CD8-positive, alpha-beta memory T cell (primary cell): ENCODE results near the gene GUSB. TPM values are rescaled to one million over a fixed set of nuclear protein-coding genes. Genes with fewer than 3 reads are reported as not detected.
A peak's percentile ranks its signal among the peaks of the same experiment; 100 is the strongest.
"Not testable (repeated sequence)": the region's sequence is repeated elsewhere in the genome, so short reads cannot be mapped to it uniquely, and the experiment has no call there.

Experiments
- CTCF ChIA-PET: fragments of 350-600 bp; sonication (Branson Sonifier 250); formaldehyde crosslinking; loops from one replicate; lab custom pipeline; 2021; ENCODE audit warnings: antibody characterized with exemption; lab: Charles Lee
- POLR2A ChIA-PET: fragments of 350-600 bp; sonication (Branson Sonifier 250); formaldehyde crosslinking; loops from one replicate; lab custom pipeline; 2021; ENCODE audit warnings: antibody characterized with exemption; lab: Charles Lee
- DNase-seq, 5 donors: peaks; one replicate each; pipeline versions ENCODE4 v3.0.0 to v3.0.0-alpha.2; 2020 to 2022; ENCODE audit warnings: mixed read lengths in 1 of 5
- H3K27ac ChIP-seq: one replicate; pipeline ENCODE4 v1.7.0; 2013; ENCODE audit warnings: low read depth, mild to moderate bottlenecking, low read length, moderate library complexity
- H3K27me3 ChIP-seq: 2 replicates; pipeline ENCODE4 v1.7.0; 2013; ENCODE audit warnings: low read length, mild to moderate bottlenecking; ENCODE audit not compliant: insufficient read depth, poor library complexity, severe bottlenecking
- H3K36me3 ChIP-seq: 2 replicates; pipeline ENCODE4 v1.7.0; 2013; ENCODE audit warnings: mild to moderate bottlenecking, low read length, moderate library complexity; ENCODE audit not compliant: insufficient read depth
- H3K4me1 ChIP-seq: 2 replicates; pipeline ENCODE4 v1.7.0; 2013; ENCODE audit warnings: mild to moderate bottlenecking, low read length, moderate library complexity; ENCODE audit not compliant: insufficient read depth
- H3K4me3 ChIP-seq: 2 replicates; pipeline ENCODE4 v1.7.0; 2013; ENCODE audit warnings: mild to moderate bottlenecking, low read length
- H3K9me3 ChIP-seq: 2 replicates; pipeline ENCODE4 v1.7.0; 2013; ENCODE audit warnings: mild to moderate bottlenecking, low read length
- H3K27ac Mint-ChIP-seq, 8 donors: one replicate each; pipeline ENCODE4 v1.8.0; 2020 to 2021; ENCODE audit warnings: mixed read lengths in 8 of 8, mild to moderate bottlenecking in 6 of 8, inconsistent platforms in 3 of 8, moderate library complexity in 3 of 8
- H3K27me3 Mint-ChIP-seq, 2 donors: one replicate each; pipeline ENCODE4 v1.8.0; 2020 to 2021; ENCODE audit warnings: mixed read lengths in 2 of 2, mild to moderate bottlenecking in 1 of 2, moderate library complexity in 1 of 2
- H3K36me3 Mint-ChIP-seq, 3 donors: one replicate each; pipeline ENCODE4 v1.8.0; 2020 to 2021; ENCODE audit warnings: mixed read lengths in 3 of 3, inconsistent platforms in 1 of 3, mild to moderate bottlenecking in 1 of 3
- H3K4me1 Mint-ChIP-seq, 3 donors: one replicate each; pipeline ENCODE4 v1.8.0; 2020 to 2021; ENCODE audit warnings: mixed read lengths in 3 of 3, inconsistent platforms in 1 of 3, mild to moderate bottlenecking in 1 of 3
- H3K4me3 Mint-ChIP-seq, 7 donors: one replicate each; pipeline ENCODE4 v1.8.0; 2020 to 2021; ENCODE audit warnings: mixed read lengths in 7 of 7, mild to moderate bottlenecking in 6 of 7, moderate library complexity in 4 of 7, inconsistent platforms in 2 of 7
- H3K9me3 Mint-ChIP-seq, 5 donors: one replicate each; pipeline ENCODE4 v1.8.0; 2020 to 2022; ENCODE audit warnings: mixed read lengths in 5 of 5, mild to moderate bottlenecking in 3 of 5, moderate library complexity in 2 of 5, inconsistent platforms in 1 of 5
- polyA plus RNA-seq: library from polyadenylated mRNA; unstranded; fragments of 300-500 nt; fragmentation: Illumina TruSeq; gene quantifications from one replicate; pipeline ENCODE4 v1.2.3, GENCODE V29; 2021
- total RNA-seq, 2 experiments: library from RNA; stranded (reverse); gene quantifications; one replicate each; pipeline ENCODE4 v1.2.3, GENCODE V29; 2021

Gene GUSB
- total and polyA plus RNA-seq, 3 experiments from 2014 or later = 48.1 to 53.9 (median 51.9) TPM

DNA sequence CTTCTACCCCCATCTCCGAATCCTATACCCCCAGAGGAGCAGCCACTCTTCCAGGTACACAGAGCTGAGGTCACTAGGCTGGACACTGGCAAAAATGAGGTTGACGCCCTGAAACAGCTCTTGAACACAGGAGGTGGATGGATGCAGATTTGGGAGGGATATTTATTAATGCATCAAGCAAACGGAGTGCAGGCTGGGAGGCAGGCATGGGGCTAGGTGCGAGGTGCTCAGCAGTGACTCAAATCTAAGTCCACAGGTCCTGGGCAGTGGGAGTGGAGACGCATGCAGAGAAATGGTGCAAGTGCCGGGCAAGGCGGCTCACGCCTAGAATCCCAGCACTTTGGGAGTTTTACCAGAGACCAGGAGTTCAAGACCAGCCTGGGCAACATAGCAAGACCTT, 11.0 kb downstream of the GUSB start:
- Histone ChIP-seq H3K4me1 (no peaks in the 10 kb centered on the region), H3K9me3 (no peaks in the 10 kb centered on the region), H3K27ac (no peak overlapping the region), H3K4me3 (no peak overlapping the region), H3K27me3 (no peaks in the 10 kb centered on the region), H3K36me3 (peaks cover 30% of the 10 kb centered on the region)
- CTCF ChIA-PET = no interaction called here
- Mint-ChIP-seq H3K27ac (peak overlapping the region in 2 of 8 donors; percentile 7 to 51), H3K4me3 (no peak overlapping the region), H3K36me3 (peaks cover 4 to 89% (median 10%) of the 10 kb centered on the region in 3 donors), H3K4me1 (peaks cover 0 to 5% (median 0%) of the 10 kb centered on the region in 3 donors), H3K27me3 (peaks cover 0 to 1% of the 10 kb centered on the region in 2 donors), H3K9me3 (no peaks in the 10 kb centered on the region)
- POLR2A ChIA-PET = no interaction called here
- DNase-seq = no peak

DNA sequence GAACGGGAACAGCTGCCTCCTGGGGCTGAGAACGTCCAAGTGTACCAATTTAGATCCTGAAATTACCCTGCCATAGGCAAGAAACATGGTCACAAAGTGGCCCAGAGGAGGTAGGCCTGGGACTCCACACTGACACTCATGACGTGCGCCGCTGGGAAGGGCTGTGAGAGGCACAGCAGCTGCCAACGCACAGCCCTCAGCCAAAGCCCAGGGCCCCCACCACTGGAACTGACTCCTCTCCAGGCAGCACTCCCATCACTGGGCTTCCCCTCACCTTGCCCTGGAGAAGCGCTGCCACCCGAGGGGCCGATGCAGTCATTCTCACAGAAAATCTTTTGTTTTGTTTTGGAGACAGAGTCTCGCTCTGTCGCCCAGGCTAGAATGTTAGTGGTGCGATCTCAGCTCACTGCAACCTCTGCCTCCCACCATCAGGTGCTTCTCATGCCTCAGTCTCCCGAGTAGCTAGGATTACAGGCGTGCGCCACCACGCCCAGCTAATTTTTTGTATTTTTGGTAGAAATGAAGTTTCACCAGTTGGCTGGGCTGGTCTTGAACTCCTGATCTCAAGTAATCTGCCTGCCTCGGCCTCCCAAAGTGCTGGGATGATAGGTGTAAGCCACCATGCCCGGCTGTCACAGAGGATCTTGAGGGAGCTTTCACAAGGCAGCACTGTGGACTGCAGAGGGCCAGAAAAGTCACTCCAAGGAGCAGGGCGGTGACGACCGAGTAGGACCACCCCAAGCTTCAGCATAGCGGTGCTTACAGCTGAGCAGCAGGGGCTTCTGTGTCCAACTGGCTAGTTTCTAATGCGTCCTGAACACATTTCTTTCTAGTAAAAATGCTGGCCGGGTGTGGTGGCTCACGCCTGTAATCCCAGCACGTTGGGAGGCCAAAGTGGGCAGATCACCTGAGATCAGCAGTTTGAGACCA, 13.5 kb downstream of the GUSB start:
- no peak for DNase-seq
- ChIA-PET CTCF (no interaction called here), POLR2A (no interaction called here)
- Mint-ChIP-seq H3K9me3 (no peaks in the 10 kb centered on the region), H3K36me3 (peaks cover 9 to 94% (median 14%) of the 10 kb centered on the region in 3 donors), H3K27me3 (peaks cover 0 to 1% of the 10 kb centered on the region in 2 donors), H3K4me3 (no peak overlapping the region), H3K27ac (no peak overlapping the region), H3K4me1 (peaks cover 0 to 5% (median 0%) of the 10 kb centered on the region in 3 donors)
- Histone ChIP-seq H3K27me3 (no peaks in the 10 kb centered on the region), H3K4me1 (no peaks in the 10 kb centered on the region), H3K4me3 (no peak overlapping the region), H3K27ac (no peak overlapping the region), H3K9me3 (no peaks in the 10 kb centered on the region), H3K36me3 (peaks cover 39% of the 10 kb centered on the region)

GRCh38 chr7:65967361-65968155, 14.5 kb downstream of the GUSB start:
- Histone ChIP-seq H3K4me3 (no peak overlapping the region), H3K36me3 (peaks cover 41% of the 10 kb centered on the region), H3K9me3 (no peaks in the 10 kb centered on the region), H3K27ac (no peak overlapping the region), H3K27me3 (no peaks in the 10 kb centered on the region), H3K4me1 (no peaks in the 10 kb centered on the region)
- Mint-ChIP-seq H3K4me3 (no peak overlapping the region), H3K9me3 (no peaks in the 10 kb centered on the region), H3K27me3 (peaks cover 0 to 1% of the 10 kb centered on the region in 2 donors), H3K4me1 (peaks cover 0 to 3% (median 0%) of the 10 kb centered on the region in 3 donors), H3K36me3 (peaks cover 14 to 95% (median 15%) of the 10 kb centered on the region in 3 donors), H3K27ac (peak overlapping the region in 3 of 8 donors; percentile 42 to 73 (median 69))
- DNase-seq = no peak
- ChIA-PET POLR2A (no interaction called here), CTCF (no interaction called here)

DNA sequence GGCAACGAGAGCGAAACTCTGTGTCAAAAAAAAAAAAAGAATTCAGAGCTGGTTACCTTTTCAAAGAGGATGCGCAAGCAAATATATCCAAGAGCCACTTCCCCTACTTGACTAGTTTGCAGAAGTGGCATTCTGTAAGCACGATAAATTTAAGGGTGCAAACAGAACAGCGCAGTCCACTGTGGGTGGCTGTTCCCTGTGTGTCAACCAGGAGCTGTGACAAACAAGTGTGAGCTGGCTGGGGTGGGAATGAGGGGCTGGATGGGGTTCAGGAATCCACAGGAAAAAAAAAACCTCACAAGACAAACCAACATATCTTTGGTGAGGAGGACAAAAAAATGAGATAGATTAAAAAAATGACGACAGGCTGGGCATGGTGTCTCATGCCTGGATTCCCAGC, 15.9 kb downstream of the GUSB start:
- Mint-ChIP-seq H3K4me3 (no peak overlapping the region), H3K9me3 (no peaks in the 10 kb centered on the region), H3K36me3 (peaks cover 10 to 94% (median 11%) of the 10 kb centered on the region in 3 donors), H3K4me1 (no peaks in the 10 kb centered on the region), H3K27ac (peak overlapping the region in 3 of 8 donors; percentile 43 to 90 (median 66)), H3K27me3 (peaks cover 0 to 1% of the 10 kb centered on the region in 2 donors)
- CTCF ChIA-PET = interaction anchor here (0.5 kb wide), 1 partner anchor 69 kb away, joined by 3 read pairs; no protein-coding TSS in a partner anchor
- H3K4me1 ChIP-seq = no peaks in the 10 kb centered on the region
- POLR2A ChIA-PET = no interaction called here
- no peak overlapping the region for H3K4me3 ChIP-seq
- DNase-seq = no peak
- H3K27ac ChIP-seq = no peak overlapping the region
- H3K27me3 ChIP-seq = no peaks in the 10 kb centered on the region
- H3K36me3 ChIP-seq = peaks cover 35% of the 10 kb centered on the region
- H3K9me3 ChIP-seq = no peaks in the 10 kb centered on the region

- H3K4me3 ChIP-seq, H3K27me3 Mint-ChIP-seq, H3K9me3 ChIP-seq, POLR2A ChIA-PET, H3K9me3 Mint-ChIP-seq, CTCF ChIA-PET, H3K4me1 ChIP-seq, DNase-seq, H3K4me1 Mint-ChIP-seq, H3K27me3 ChIP-seq, H3K27ac ChIP-seq, H3K4me3 Mint-ChIP-seq: not testable (repeated sequence)
- Mint-ChIP-seq H3K36me3 (peaks cover 10 to 95% (median 14%) of the 10 kb centered on the region in 3 donors), H3K27ac (peak overlapping the region in 1 of 8 donors; percentile 58)
- H3K36me3 ChIP-seq = peaks cover 43% of the 10 kb centered on the region
These were observed 17.3 kb downstream of the GUSB start for GRCh38 chr7:65964671-65965070.

- no peaks in the 10 kb centered on the region for H3K9me3 Mint-ChIP-seq
- POLR2A ChIA-PET = no interaction called here
- Histone ChIP-seq H3K9me3 (no peaks in the 10 kb centered on the region), H3K4me1 (no peaks in the 10 kb centered on the region), H3K27me3 (no peaks in the 10 kb centered on the region), H3K36me3 (peaks cover 34% of the 10 kb centered on the region), H3K4me3 (no peak overlapping the region), H3K27ac (no peak overlapping the region)
- peak overlapping the region in 1 of 8 donors; percentile 69 for H3K27ac Mint-ChIP-seq
- H3K36me3 Mint-ChIP-seq = peaks cover 10 to 87% (median 18%) of the 10 kb centered on the region in 3 donors
- no peaks in the 10 kb centered on the region for H3K4me1 Mint-ChIP-seq
- CTCF ChIA-PET = interaction anchor here (0.6 kb wide), 1 partner anchor 59 kb away, joined by 3 read pairs; no protein-coding TSS in a partner anchor
- H3K4me3 Mint-ChIP-seq = no peak overlapping the region
- DNase-seq = no peak
- H3K27me3 Mint-ChIP-seq = no peaks in the 10 kb centered on the region
These were observed 20.0 kb downstream of the GUSB start for GRCh38 chr7:65962033-65962432.

- peaks cover 27% of the 10 kb centered on the region for H3K36me3 ChIP-seq
- H3K4me1 Mint-ChIP-seq = no peaks in the 10 kb centered on the region
- ChIA-PET POLR2A (no interaction called here), CTCF (no interaction called here)
- H3K9me3 ChIP-seq = no peaks in the 10 kb centered on the region
- H3K9me3 Mint-ChIP-seq = no peaks in the 10 kb centered on the region
- no peaks in the 10 kb centered on the region for H3K27me3 ChIP-seq
- H3K27me3 Mint-ChIP-seq = no peaks in the 10 kb centered on the region
- H3K27ac Mint-ChIP-seq = no peak overlapping the region
- no peak for DNase-seq
- H3K4me1 ChIP-seq = no peaks in the 10 kb centered on the region
- no peak overlapping the region for H3K4me3 ChIP-seq
- peaks cover 10 to 87% (median 20%) of the 10 kb centered on the region in 3 donors for H3K36me3 Mint-ChIP-seq
- H3K4me3 Mint-ChIP-seq = no peak overlapping the region
- H3K27ac ChIP-seq = no peak overlapping the region
These were observed 21.5 kb downstream of the GUSB start for GRCh38 chr7:65960351-65961074.
